HEK293T (cell line): ENCODE measurements around the gene SLC19A1.

Source experiments
- CTCF ChIA-PET: fragments of 350-600 bp; formaldehyde crosslinking; extraction: SDS; loops from one replicate; lab custom pipeline; 2021; ENCODE audit warnings: antibody characterized with exemption, inconsistent platforms; lab: Yijun Ruan, JAX
- POLR2A ChIA-PET: fragments of 350-600 bp; formaldehyde crosslinking; extraction: SDS; loops from one replicate; lab custom pipeline; 2020; ENCODE audit warnings: antibody characterized with exemption, inconsistent platforms; lab: Yijun Ruan, JAX
- DNase-seq: peaks from one replicate; pipeline ENCODE4 v3.0.0; 2012; ENCODE audit warnings: mixed read lengths; ENCODE audit errors: extremely low spot score
- ARNT ChIP-seq: fragments of 450-650 bp; IDR thresholded peaks from 2 replicates; pipeline ENCODE4 v1.6.1; 2017; ENCODE audit warnings: mild to moderate bottlenecking
- BHLHE40 ChIP-seq: fragments of 450-650 bp; IDR thresholded peaks from 2 replicates; pipeline ENCODE4 v1.6.1; 2016; ENCODE audit warnings: mild to moderate bottlenecking, moderate library complexity, borderline replicate concordance
- CTBP1 ChIP-seq: fragments of 450-650 bp; IDR thresholded peaks from 2 replicates; pipeline ENCODE4 v1.6.1; 2016; ENCODE audit warnings: borderline replicate concordance
- ELF4 ChIP-seq: fragments of 450-650 bp; IDR thresholded peaks from 2 replicates; pipeline ENCODE4 v1.6.1; 2017; ENCODE audit warnings: antibody characterized with exemption
- FOXA1 ChIP-seq: fragments of 450-650 bp; IDR thresholded peaks from 2 replicates; pipeline ENCODE4 v1.6.1; 2016; ENCODE audit warnings: mild to moderate bottlenecking
- FOXK2 ChIP-seq: fragments of 450-650 bp; IDR thresholded peaks from 2 replicates; pipeline ENCODE4 v1.6.1; 2016; ENCODE audit warnings: mild to moderate bottlenecking
- FOXM1 ChIP-seq: fragments of 450-650 bp; IDR thresholded peaks from 2 replicates; pipeline ENCODE4 v1.6.1; 2017; ENCODE audit warnings: mild to moderate bottlenecking, borderline replicate concordance
- HDGF ChIP-seq: fragments of 450-650 bp; IDR thresholded peaks from 2 replicates; pipeline ENCODE4 v1.6.1; 2017; ENCODE audit warnings: antibody characterized with exemption, borderline replicate concordance
- L3MBTL2 ChIP-seq: fragments of 450-650 bp; conservative IDR thresholded peaks from 2 replicates; pipeline ENCODE4 v1.6.1; 2016; ENCODE audit warnings: mild to moderate bottlenecking
- LEF1 ChIP-seq: fragments of 450-650 bp; IDR thresholded peaks from 2 replicates; pipeline ENCODE4 v1.6.1; 2017; ENCODE audit warnings: mild to moderate bottlenecking, borderline replicate concordance
- NFRKB ChIP-seq: fragments of 450-650 bp; IDR thresholded peaks from 2 replicates; pipeline ENCODE4 v1.6.1; 2016; ENCODE audit warnings: mild to moderate bottlenecking, moderate library complexity
- SP1 ChIP-seq: fragments of 450-650 bp; IDR thresholded peaks from 2 replicates; pipeline ENCODE4 v1.6.1; 2017
- SUZ12 ChIP-seq: fragments of 450-650 bp; IDR thresholded peaks from 2 replicates; pipeline ENCODE4 v1.6.1; 2016; ENCODE audit warnings: mild to moderate bottlenecking
- TARDBP ChIP-seq: fragments of 450-650 bp; IDR thresholded peaks from 2 replicates; pipeline ENCODE4 v1.6.1; 2016
- ZNF384 ChIP-seq: fragments of 450-650 bp; IDR thresholded peaks from 2 replicates; pipeline ENCODE4 v1.6.1; 2016
- TF ChIP-seq, protein P1 (sequence below): fragments of 450-650 bp; IDR thresholded peaks from 2 replicates; pipeline ENCODE4 v1.6.1; 2016

The SLC19A1 gene

DNA sequence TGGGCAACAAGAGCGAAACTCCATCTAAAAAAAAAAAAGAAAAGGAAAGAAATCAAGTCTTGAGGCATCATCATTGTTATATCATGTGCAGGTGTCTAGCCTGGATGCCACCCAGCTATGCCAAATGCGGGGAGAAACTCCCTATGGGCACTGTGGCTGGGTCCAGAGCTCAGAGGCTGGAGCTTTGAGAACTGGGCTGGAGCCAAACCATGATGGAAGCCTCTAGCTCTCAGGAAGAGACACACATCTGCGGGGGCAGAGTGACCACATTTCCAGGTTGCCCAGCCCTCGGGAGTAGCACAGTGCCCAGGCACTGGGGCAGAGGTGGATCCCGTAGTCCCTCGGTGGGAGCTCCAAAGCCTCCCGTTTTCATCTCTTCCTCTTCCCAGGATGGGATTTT is 78.4 kb downstream of the SLC19A1 start:
- ChIA-PET CTCF (no interaction called here), POLR2A (interaction anchor here (1.4 kb wide), 1 partner anchor 10 kb away, joined by 3 read pairs; no protein-coding TSS in a partner anchor)
- DNase-seq = no peak
- TF ChIP-seq HDGF = no peak
- TF ChIP-seq LEF1 = no peak
- TF ChIP-seq BHLHE40 = no peak
- TF ChIP-seq NFRKB = no peak

DNA sequence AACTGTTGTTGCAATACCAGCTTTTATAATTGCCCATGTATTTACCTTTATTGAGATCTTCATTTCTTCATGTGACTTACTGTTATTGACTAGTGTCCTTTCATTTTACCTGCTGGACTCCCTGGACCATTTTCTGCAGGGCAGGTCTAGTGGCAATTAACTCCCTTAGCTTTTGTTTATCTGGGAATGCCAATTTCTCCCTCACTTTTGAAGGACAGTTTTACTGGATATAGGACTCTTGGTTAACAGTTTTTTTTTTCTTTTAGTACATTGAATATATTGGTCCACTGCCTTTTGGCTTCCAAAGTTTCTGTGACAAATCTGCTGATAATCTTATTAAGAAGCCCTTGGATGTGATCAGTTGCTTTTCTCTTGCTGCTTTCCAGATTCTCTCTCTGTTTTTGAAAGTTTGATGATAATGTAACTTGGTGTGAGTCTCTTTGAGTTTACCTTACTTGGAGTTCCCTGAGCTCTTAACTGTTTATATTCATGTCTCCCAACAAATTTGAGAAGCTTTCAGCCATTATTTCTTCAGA is 80.4 kb downstream of the SLC19A1 start:
- ChIA-PET CTCF (no interaction called here), POLR2A (no interaction called here)
- no peak for DNase-seq
- no peak for TF ChIP-seq FOXM1

DNA sequence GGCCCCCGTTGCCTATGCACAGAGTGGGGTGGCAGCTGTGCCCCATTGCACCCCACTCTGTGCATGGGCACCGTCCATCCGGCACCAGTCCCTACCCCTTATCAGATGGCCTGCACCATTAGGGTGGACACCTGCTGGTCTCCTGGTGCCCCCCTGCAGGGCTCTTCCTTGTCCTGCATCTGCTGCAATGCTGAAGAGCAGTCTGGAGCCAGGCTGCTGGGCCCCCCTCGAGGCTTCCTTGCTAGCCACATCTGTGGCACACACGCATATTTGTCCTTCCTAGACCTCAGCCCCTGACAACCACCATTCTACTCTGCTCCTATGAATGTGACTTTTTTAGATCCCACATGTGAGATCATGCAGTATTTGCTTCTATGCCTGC is 80.9 kb downstream of the SLC19A1 start:
- CTCF ChIA-PET = no interaction called here
- POLR2A ChIA-PET = no interaction called here
- TF ChIP-seq ELF4 (no peak), HDGF (no peak), ARNT (no peak), SUZ12 (no peak), LEF1 (no peak), NFRKB (no peak), ZNF384 (no peak), L3MBTL2 (no peak), FOXK2 (no peak), CTBP1 (no peak), SP1 (no peak), BHLHE40 (no peak)
- TF ChIP-seq, protein P1, sequence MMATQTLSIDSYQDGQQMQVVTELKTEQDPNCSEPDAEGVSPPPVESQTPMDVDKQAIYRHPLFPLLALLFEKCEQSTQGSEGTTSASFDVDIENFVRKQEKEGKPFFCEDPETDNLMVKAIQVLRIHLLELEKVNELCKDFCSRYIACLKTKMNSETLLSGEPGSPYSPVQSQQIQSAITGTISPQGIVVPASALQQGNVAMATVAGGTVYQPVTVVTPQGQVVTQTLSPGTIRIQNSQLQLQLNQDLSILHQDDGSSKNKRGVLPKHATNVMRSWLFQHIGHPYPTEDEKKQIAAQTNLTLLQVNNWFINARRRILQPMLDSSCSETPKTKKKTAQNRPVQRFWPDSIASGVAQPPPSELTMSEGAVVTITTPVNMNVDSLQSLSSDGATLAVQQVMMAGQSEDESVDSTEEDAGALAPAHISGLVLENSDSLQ = no peak
- no peak for DNase-seq

DNA sequence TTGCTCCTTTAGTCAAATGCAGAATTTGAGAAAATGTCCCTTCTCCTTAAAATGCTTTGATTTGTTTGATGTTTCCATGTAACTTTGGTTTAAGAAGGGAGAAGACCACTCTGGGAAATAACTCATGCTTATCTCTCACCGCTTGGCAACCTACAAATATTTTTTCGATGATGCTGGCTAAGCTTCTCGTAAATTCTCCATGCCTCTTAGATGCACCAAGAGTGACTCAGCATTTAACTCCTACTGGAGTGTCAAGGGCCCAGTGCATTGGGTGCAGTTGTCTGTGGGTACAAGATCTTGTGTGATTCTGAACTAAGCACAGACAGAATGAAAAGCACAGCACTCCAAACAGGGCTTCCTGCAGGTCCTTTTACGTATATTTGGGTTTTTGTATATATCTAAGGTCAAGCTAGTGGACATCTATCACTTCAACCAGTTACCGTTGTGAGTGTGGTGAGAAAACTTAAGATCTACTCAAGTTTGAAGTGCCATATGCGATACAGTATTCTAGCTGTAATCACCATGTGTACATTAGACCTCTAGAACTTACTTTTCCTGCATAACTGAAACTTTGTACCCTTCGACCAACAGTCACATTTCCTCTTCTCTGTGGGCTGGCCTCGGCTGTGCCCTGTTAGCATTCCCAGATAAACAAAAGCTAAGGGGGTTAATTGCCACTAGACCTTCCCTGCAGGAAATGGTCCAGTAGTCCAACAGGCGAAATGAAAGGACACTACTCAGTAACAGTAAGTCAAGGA is 81.5 kb downstream of the SLC19A1 start:
- ChIA-PET CTCF (no interaction called here), POLR2A (no interaction called here)
- no peak for TF ChIP-seq FOXM1
- TF ChIP-seq FOXA1 = no peak
- TF ChIP-seq, protein P1 = no peak
- TF ChIP-seq LEF1 = no peak
- no peak for TF ChIP-seq TARDBP
- TF ChIP-seq NFRKB = no peak
- no peak for TF ChIP-seq ARNT
- TF ChIP-seq CTBP1 = no peak
- TF ChIP-seq BHLHE40 = no peak
- TF ChIP-seq ZNF384 = no peak
- TF ChIP-seq SP1 = no peak
- TF ChIP-seq L3MBTL2 = no peak
- TF ChIP-seq SUZ12 = no peak
- no peak for TF ChIP-seq FOXK2
- TF ChIP-seq ELF4 = no peak
- TF ChIP-seq HDGF = no peak
- no peak for DNase-seq

DNA sequence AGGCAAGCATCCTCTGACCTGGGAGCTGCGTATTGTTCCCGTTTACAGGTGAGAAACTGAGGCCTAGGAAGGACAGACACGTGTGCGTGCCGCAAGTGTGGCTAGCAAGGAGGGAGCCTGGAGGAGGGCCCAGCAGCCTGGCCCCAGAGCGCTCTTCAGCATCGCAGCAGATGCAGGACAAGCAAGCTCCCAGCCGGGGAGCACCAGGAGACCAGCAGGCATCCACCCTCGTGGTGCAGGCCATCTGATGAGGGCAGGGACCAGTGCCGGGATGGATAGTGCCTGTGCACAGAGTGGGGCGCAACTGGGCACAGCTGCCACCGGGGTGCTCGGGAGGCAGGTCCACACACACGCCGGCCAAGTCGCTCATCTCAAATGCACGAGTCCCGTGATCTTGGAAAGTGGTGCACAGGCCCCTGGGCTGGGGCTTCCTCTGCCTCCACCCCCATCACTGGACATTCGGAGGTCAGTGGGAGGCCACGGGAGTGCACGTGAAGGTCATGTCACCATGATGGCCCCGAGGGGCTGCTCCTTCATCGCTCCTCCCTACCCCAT is 82.2 kb downstream of the SLC19A1 start:
- no peak for DNase-seq
- CTCF ChIA-PET = no interaction called here
- POLR2A ChIA-PET = no interaction called here
- TF ChIP-seq FOXM1 = no peak

DNA sequence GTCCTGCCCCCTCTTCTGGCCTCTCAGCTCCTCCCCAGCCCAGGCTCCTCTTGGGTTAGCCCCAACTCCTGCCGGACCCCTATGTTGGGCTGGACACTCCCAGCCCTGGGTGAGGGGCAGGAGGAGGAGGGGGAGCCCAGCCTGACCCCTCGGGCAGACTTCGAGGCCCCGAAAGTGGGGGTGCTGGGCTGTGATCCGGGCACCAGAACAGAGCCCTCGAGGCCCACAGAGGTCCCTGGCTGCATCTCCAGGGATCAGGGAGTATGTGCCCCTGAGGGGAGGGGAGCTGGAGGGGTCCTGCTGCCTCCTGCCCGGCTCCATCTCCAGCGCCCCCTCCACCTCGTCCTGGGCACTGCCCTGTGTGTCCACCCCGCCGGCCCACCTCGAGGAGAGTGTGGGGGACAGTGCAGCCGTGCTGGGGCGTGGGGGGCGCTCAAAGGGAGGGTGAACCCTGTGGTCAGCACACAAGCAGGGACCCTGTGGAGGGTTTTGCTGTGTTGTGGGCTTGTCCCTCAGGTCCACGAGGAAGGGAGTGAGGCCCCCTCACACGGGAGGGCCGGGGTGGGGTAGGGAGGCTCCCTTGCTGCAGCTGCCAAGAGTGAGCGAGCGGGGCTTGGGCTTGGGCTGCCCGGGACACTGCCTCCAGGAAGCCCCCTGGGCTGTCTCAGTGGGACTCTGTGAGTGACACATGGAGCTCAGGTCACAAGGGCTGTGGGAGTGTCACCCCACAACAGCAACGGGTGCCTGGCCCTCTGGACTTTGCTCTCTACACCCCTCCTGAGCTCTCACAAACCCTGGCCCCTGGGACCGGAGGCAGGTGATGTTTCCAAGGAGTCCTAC is 82.8 kb downstream of the SLC19A1 start:
- DNase-seq = no peak
- CTCF ChIA-PET = no interaction called here
- POLR2A ChIA-PET = no interaction called here
- TF ChIP-seq NFRKB (no peak), ELF4 (no peak), LEF1 (no peak)
- TF ChIP-seq, protein P1 = no peak
